Measurements from ENCODE around the gene CADPS2.

- TF ChIP-seq CTCF (IDR thresholded peaks at IDR 0.05) (no peak), POLR2A (IDR thresholded peaks at IDR 0.05) (no peak)
These were observed 398.0 kb downstream of the CADPS2 start for GRCh38 chr7:122488241-122488640.
